Activated CD8-positive, alpha-beta T cell treated with anti-CD3 and anti-CD28 coated beads, Interleukin-2, amount 10 ng/mL, durations not matched to agents 7 days and 5 days (primary cell): ENCODE measurements around the gene ELMOD3. TPM values are rescaled to one million over a fixed set of nuclear protein-coding genes. Genes with fewer than 3 reads are reported as not detected.
"Not testable (repeated sequence)": the region's sequence is repeated elsewhere in the genome, so short reads cannot be mapped to it uniquely, and the experiment has no call there.

Experiments
- ATAC-seq: fragments of 150-1000 bp; cut with Tn5 transposase; one replicate; pipeline ENCODE4 v1.10.0; 2021; ENCODE audit warnings: moderate library complexity
- CTCF ChIA-PET: fragments of 350-600 bp; sonication (Branson Sonifier 250); formaldehyde crosslinking; loops from one replicate; lab custom pipeline; 2021; ENCODE audit warnings: antibody characterized with exemption; lab: Charles Lee
- POLR2A ChIA-PET: fragments of 350-600 bp; sonication (Branson Sonifier 250); formaldehyde crosslinking; loops from one replicate; lab custom pipeline; 2021; ENCODE audit warnings: antibody characterized with exemption; lab: Charles Lee
- DNase-seq: peaks from one replicate; pipeline ENCODE4 v3.0.0-alpha.2; 2020
- H3K27ac Mint-ChIP-seq: one replicate; pipeline ENCODE4 v1.8.0; 2021; ENCODE audit warnings: mild to moderate bottlenecking, mixed read lengths
- H3K27me3 Mint-ChIP-seq: one replicate; pipeline ENCODE4 v1.8.0; 2021; ENCODE audit warnings: low read depth, mixed read lengths
- H3K36me3 Mint-ChIP-seq: one replicate; pipeline ENCODE4 v1.8.0; 2021; ENCODE audit warnings: low read depth, mixed read lengths
- H3K4me1 Mint-ChIP-seq: one replicate; pipeline ENCODE4 v1.8.0; 2021; ENCODE audit warnings: low read depth, mixed read lengths
- H3K4me3 Mint-ChIP-seq: one replicate; pipeline ENCODE4 v1.8.0; 2021; ENCODE audit warnings: mild to moderate bottlenecking, mixed read lengths
- H3K9me3 Mint-ChIP-seq: one replicate; pipeline ENCODE4 v1.8.0; 2022; ENCODE audit warnings: mixed read lengths; ENCODE audit not compliant: insufficient read depth
- total RNA-seq, 2 experiments: library from RNA; stranded (reverse); gene quantifications; one replicate each; pipeline ENCODE4 v1.2.3, GENCODE V29; 2021

The ELMOD3 gene
- total RNA-seq, 2 experiments from 2014 or later, result 14.4 to 19.9 TPM

DNA sequence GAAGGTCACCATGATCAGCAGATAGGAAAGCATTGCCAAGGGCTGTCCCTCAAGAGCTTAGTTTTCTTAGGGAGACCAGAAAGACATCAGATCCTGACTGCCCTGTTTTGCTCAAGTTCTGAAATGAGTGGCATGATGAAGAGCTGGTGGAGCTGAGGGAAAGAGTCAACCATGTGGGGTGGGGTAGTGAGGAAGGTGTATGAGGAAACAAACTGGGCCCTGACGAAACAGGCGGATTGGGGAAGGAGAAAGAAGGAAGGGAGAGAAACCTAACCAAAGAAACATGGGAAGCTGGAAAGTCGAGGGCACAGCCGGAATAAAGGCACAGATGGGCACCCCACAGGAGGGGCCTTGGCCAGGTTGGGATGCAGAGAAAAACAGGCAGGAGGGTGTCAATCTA is 34.8 kb upstream of the ELMOD3 start:
- ChIA-PET CTCF (interaction anchor here (2.7 to 4.4 kb wide), 2 partner anchors 19 to 232 kb away, joined by 12 to 20 read pairs; no protein-coding TSS in a partner anchor), POLR2A (interaction anchor here (1.4 to 3.6 kb wide), 3 partner anchors 7 to 219 kb away, joined by 4 to 43 read pairs (median 9); partner anchors contain the start of gene TGOLN2)
- Mint-ChIP-seq H3K27me3 (no peaks in the 10 kb centered on the region), H3K4me1 (peaks cover 71% of the 10 kb centered on the region), H3K9me3 (no peaks in the 10 kb centered on the region), H3K4me3 (peak overlapping the region; percentile 2), H3K36me3 (peaks cover 83% of the 10 kb centered on the region), H3K27ac (peak overlapping the region; percentile 25)
- ATAC-seq (no peak), DNase-seq (no peak)

DNA sequence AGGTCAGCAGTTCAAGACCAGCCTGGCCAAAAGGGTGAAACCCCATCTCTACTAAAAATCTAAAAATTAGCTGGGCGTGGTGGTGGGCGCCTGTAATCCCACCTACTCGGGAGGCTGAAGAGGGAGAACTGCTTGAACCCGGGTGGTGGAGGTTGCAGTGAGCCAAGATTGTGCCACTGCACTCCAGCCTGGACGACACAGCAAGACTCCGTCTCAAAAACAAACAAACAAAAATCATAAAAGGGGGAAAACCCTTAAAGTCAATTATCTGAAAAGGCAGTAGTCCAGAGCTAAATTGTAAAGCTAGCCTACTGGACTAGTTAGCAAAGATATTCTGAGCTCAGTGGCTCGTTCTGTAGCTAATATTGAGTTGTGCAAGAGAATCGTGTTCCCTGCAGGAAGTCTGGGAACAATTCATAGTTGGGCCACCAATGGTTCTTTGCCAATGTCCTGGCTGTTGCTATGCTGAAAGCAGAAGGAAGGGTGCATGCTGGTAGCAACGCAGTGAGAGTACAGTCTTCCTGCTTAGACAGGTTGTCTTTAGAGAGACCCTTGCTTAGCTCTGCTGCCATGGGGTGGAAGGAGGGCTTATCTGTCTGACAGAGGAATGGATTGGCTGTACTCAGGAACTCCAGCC is 31.1 kb upstream of the ELMOD3 start:
- DNase-seq (no peak), ATAC-seq (no peak)
- Mint-ChIP-seq H3K36me3 (peaks cover 92% of the 10 kb centered on the region), H3K4me1 (peaks cover 63% of the 10 kb centered on the region), H3K27me3 (no peaks in the 10 kb centered on the region), H3K9me3 (no peaks in the 10 kb centered on the region), H3K4me3 (peak overlapping the region; percentile 97), H3K27ac (peak overlapping the region; percentile 44)
- POLR2A ChIA-PET, result interaction anchor here (0.9 to 2.8 kb wide), 5 partner anchors 9 to 430 kb away, joined by 3 to 10 read pairs (median 4); partner anchors contain the start of genes ELMOD3 and RETSAT
- CTCF ChIA-PET, result interaction anchor here (3.7 kb wide), 1 partner anchor 23 kb away, joined by 15 read pairs; no protein-coding TSS in a partner anchor

- CTCF ChIA-PET, result interaction anchor here (3.7 kb wide), 1 partner anchor 23 kb away, joined by 15 read pairs; no protein-coding TSS in a partner anchor
- POLR2A ChIA-PET, result interaction anchor here (0.8 to 2.8 kb wide), 4 partner anchors 15 to 216 kb away, joined by 3 to 10 read pairs (median 5); partner anchors contain the start of genes ELMOD3 and RETSAT
- Mint-ChIP-seq H3K4me1 (peaks cover 61% of the 10 kb centered on the region), H3K27ac (peak overlapping the region; percentile 44), H3K36me3 (peaks cover 87% of the 10 kb centered on the region), H3K4me3 (peak overlapping the region; percentile 97)
- ATAC-seq, H3K9me3 Mint-ChIP-seq, DNase-seq, H3K27me3 Mint-ChIP-seq: not testable (repeated sequence)
Observed at GRCh38 chr2:85323988-85324367, 30.6 kb upstream of the ELMOD3 start.

GRCh38 chr2:85324639-85325465 is 29.7 kb upstream of the ELMOD3 start:
- DNase-seq (no peak), ATAC-seq (no peak)
- Mint-ChIP-seq H3K27ac (peak overlapping the region; percentile 100), H3K36me3 (peaks cover 80% of the 10 kb centered on the region), H3K9me3 (no peaks in the 10 kb centered on the region), H3K4me1 (peaks cover 59% of the 10 kb centered on the region), H3K4me3 (peak overlapping the region; percentile 97), H3K27me3 (no peaks in the 10 kb centered on the region)
- ChIA-PET POLR2A (interaction anchor here (0.8 to 2.8 kb wide), 5 partner anchors 16 to 215 kb away, joined by 3 to 10 read pairs (median 3); partner anchors contain the start of genes ELMOD3 and RETSAT), CTCF (interaction anchor here (1.4 to 3.7 kb wide), 3 partner anchors 24 to 227 kb away, joined by 4 to 15 read pairs (median 7); no protein-coding TSS in a partner anchor)

DNA sequence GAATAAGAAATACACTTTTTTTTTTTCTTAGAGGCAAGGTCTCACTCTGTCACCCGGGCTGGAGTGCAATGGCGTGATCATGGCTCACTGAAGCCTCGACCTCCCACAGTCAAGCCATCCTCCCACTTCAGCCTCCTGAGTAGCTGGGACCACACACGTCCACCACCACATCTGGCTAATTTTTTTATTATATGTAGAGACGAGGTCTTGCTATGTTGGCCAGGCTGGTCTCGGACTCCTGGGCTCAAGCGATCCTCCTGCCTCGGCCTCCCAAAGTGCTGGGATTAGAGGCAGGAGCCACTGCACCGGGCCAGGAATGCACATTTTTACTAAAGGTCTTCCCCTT is 29.1 kb upstream of the ELMOD3 start:
- H3K36me3 Mint-ChIP-seq, result peaks cover 75% of the 10 kb centered on the region
- ChIA-PET POLR2A (interaction anchor here (1.1 to 1.7 kb wide), 2 partner anchors 12 to 16 kb away, joined by 3 to 10 read pairs; no protein-coding TSS in a partner anchor), CTCF (interaction anchor here (1.4 to 3.7 kb wide), 4 partner anchors 25 to 226 kb away, joined by 4 to 15 read pairs (median 10); partner anchors contain the start of genes ELMOD3 and RETSAT)
- DNase-seq (no peak), ATAC-seq (no peak)
- H3K4me1 Mint-ChIP-seq, result peaks cover 53% of the 10 kb centered on the region
- peak overlapping the region; percentile 97 for H3K4me3 Mint-ChIP-seq
- H3K27ac Mint-ChIP-seq, result peak overlapping the region; percentile 100
- H3K9me3 Mint-ChIP-seq, result no peaks in the 10 kb centered on the region
- H3K27me3 Mint-ChIP-seq, result no peaks in the 10 kb centered on the region

DNA sequence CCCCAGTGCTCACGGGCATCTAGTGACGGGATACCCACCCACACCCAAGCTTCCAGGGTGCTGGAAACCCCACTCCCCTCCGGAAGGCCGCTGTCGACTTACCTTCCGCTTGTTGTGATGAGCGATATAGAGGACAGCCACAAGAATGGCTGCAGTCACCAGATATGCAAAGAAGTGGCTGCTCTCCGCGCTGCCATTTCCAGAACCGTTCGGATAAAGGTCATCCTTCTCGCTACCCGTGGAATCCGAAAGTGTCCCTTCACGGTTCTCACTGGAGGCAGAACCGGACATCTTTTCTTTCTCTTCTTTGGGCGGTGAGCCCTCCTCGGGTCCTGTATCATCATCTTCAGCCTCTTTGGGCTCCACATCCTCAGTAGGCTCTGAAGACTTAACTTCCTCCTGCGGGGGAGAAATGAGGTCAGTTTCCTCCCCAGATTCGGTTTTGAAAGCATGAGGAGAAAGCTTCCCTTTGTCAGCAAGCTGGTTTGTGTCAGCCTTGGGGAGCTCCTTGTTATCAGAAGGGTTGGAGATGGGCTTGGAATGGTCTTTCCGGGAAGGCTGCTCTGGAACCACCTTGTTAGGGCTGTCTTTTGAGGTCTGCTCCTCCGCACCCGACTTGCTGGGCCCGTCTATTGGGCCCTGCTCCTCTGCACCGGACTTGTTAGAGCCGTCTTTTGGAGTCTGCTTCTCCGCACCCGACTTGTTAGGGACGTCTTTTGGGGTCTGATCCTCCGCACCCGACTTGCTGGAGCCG is 28.0 kb upstream of the ELMOD3 start:
- Mint-ChIP-seq H3K36me3 (peaks cover 63% of the 10 kb centered on the region), H3K4me3 (peak overlapping the region; percentile 97), H3K4me1 (peaks cover 49% of the 10 kb centered on the region), H3K27ac (peak overlapping the region; percentile 100), H3K9me3 (no peaks in the 10 kb centered on the region), H3K27me3 (no peaks in the 10 kb centered on the region)
- ATAC-seq (peak; percentile 29), DNase-seq (peak; percentile 78)
- ChIA-PET POLR2A (interaction anchor here (0.5 to 2.8 kb wide), 36 partner anchors 8 to 1462 kb away, joined by 3 to 54 read pairs (median 4); partner anchors contain the start of genes C2orf68, ELMOD3, KCMF1 and MAT2A), CTCF (interaction anchor here (0.6 to 2.5 kb wide), 6 partner anchors 9 to 225 kb away, joined by 3 to 12 read pairs (median 4); partner anchors contain the start of genes ELMOD3 and RETSAT)

DNA sequence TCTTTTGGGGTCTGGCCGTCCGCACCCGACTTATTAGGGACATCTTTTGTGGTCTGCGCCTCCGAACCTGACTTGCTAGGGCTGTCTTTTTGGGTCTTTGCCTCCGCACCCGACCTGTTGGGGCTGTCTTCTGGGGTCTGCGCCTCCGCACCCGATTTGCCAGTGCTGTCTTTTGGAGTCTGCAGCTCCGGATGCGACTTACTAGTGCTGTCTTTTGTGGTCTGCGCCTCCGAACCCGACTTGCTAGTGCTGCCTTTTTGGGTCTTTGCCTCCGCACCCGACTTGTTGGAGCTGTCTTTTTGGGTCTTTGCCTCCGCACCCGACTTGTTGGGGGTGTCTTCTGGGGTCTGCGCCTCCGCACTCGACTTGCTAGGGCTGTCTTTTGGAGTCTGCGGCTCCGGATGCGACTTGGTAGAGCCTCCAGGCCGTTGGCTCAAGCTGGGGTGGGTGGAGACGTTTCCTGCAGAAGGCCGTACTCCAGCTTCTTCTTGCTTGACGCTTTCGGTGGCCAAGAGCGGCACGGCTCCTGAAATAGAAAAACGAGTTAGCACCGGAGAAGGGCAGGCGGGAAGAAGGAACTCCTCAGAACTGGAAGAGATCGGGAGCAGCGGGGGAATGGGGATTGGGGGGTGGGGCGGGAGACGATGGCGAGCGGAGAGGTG is 27.3 kb upstream of the ELMOD3 start:
- DNase-seq, result peak; percentile 79
- Mint-ChIP-seq H3K27ac (peak overlapping the region; percentile 100), H3K27me3 (no peaks in the 10 kb centered on the region), H3K9me3 (no peaks in the 10 kb centered on the region), H3K36me3 (peaks cover 56% of the 10 kb centered on the region), H3K4me1 (peaks cover 42% of the 10 kb centered on the region), H3K4me3 (peak overlapping the region; percentile 97)
- peak; percentile 38 for ATAC-seq
- ChIA-PET POLR2A (interaction anchor here (0.6 to 2.8 kb wide), 46 partner anchors 9 to 1461 kb away, joined by 3 to 54 read pairs (median 4); partner anchors contain the start of genes C2orf68, ELMOD3, KCMF1 and MAT2A), CTCF (interaction anchor here (0.6 to 2.5 kb wide), 6 partner anchors 10 to 225 kb away, joined by 3 to 12 read pairs (median 4); partner anchors contain the start of genes ELMOD3 and RETSAT)

GRCh38 chr2:85327822-85328617 is 26.5 kb upstream of the ELMOD3 start, which contains the start of gene TGOLN2:
TGOLN2 (minus strand) TSS chr2:85327989; CDS start chr2:85327962, 27 bp downstream.
- H3K4me3 Mint-ChIP-seq, result peak within 1 kb of the TSS; percentile 97
- H3K36me3 Mint-ChIP-seq, result peaks cover 49% of the 10 kb centered on the region
- peak; percentile 86 for ATAC-seq
- no peaks in the 10 kb centered on the region for H3K27me3 Mint-ChIP-seq
- no peaks in the 10 kb centered on the region for H3K9me3 Mint-ChIP-seq
- ChIA-PET CTCF (interaction anchor here (1.2 to 2.3 kb wide), 4 partner anchors 10 to 113 kb away, joined by 3 to 12 read pairs (median 4); partner anchors contain the start of genes ELMOD3 and RETSAT), POLR2A (interaction anchor here (0.6 to 2.8 kb wide), 37 partner anchors 8 to 389 kb away, joined by 3 to 54 read pairs (median 4); partner anchors contain the start of genes ELMOD3, KCMF1, MAT2A and RETSAT)
- H3K27ac Mint-ChIP-seq, result peak within 1 kb of the TSS; percentile 100
- peak; percentile 96 for DNase-seq
- peaks cover 34% of the 10 kb centered on the region for H3K4me1 Mint-ChIP-seq

GRCh38 chr2:85329181-85329651 is 25.4 kb upstream of the ELMOD3 start:
- H3K9me3 Mint-ChIP-seq, result no peaks in the 10 kb centered on the region
- peak overlapping the region; percentile 5 for H3K27ac Mint-ChIP-seq
- ChIA-PET CTCF (interaction anchor here (0.8 kb wide), 1 partner anchor 24 kb away, joined by 3 read pairs; no protein-coding TSS in a partner anchor), POLR2A (interaction anchor here (0.6 to 2.8 kb wide), 4 partner anchors 25 to 211 kb away, joined by 3 to 33 read pairs (median 4); partner anchors contain the start of genes ELMOD3, MAT2A and RETSAT)
- DNase-seq, result no peak
- peaks cover 23% of the 10 kb centered on the region for H3K4me1 Mint-ChIP-seq
- peaks cover 37% of the 10 kb centered on the region for H3K36me3 Mint-ChIP-seq
- no peaks in the 10 kb centered on the region for H3K27me3 Mint-ChIP-seq
- no peak for ATAC-seq
- peak overlapping the region; percentile 15 for H3K4me3 Mint-ChIP-seq
